Mononuclear cell (primary cell): ENCODE data around the gene EPHA8. TPM values are rescaled to one million over a fixed set of nuclear protein-coding genes. Genes with fewer than 3 reads are reported as not detected.

Source experiments
- H3K27me3 ChIP-seq: 2 replicates; pipeline ENCODE4 v1.6.0; 2011; ENCODE audit warnings: low read length, control low read depth; ENCODE audit not compliant: insufficient read depth
- H3K4me1 ChIP-seq: 2 replicates; pipeline ENCODE4 v1.5.1; 2011; ENCODE audit warnings: mild to moderate bottlenecking, low read length, control low read depth; ENCODE audit not compliant: insufficient read depth
- H3K4me3 ChIP-seq: 2 replicates; pipeline ENCODE4 v1.5.1; 2011; ENCODE audit warnings: mild to moderate bottlenecking, low read length, moderate library complexity
- H3K9me3 ChIP-seq: 2 replicates; pipeline ENCODE4 v1.5.1; 2011; ENCODE audit warnings: low read depth, mild to moderate bottlenecking, control low read depth, low read length
- total RNA-seq: library from RNA; depleted of rRNA; stranded (reverse); fragments of >200 nt; gene quantifications from one replicate; pipeline ENCODE4 v1.2.3, GENCODE V29; 2012

EPHA8 gene
- total RNA-seq, 1 donor, result not detected

GRCh38 chr1:22587247-22587646 lies 24.0 kb downstream of the EPHA8 start:
- Histone ChIP-seq H3K4me3 (no peak overlapping the region), H3K9me3 (no peaks in the 10 kb centered on the region), H3K27me3 (no peaks in the 10 kb centered on the region), H3K4me1 (no peaks in the 10 kb centered on the region)

GRCh38 chr1:22588899-22589422 lies 25.7 kb downstream of the EPHA8 start:
- H3K9me3 ChIP-seq, result no peaks in the 10 kb centered on the region
- no peaks in the 10 kb centered on the region for H3K27me3 ChIP-seq
- no peaks in the 10 kb centered on the region for H3K4me1 ChIP-seq
- no peak overlapping the region for H3K4me3 ChIP-seq

GRCh38 chr1:22591576-22591975 lies 28.3 kb downstream of the EPHA8 start:
- Histone ChIP-seq H3K9me3 (no peaks in the 10 kb centered on the region), H3K4me3 (no peak overlapping the region), H3K27me3 (no peaks in the 10 kb centered on the region), H3K4me1 (no peaks in the 10 kb centered on the region)

DNA sequence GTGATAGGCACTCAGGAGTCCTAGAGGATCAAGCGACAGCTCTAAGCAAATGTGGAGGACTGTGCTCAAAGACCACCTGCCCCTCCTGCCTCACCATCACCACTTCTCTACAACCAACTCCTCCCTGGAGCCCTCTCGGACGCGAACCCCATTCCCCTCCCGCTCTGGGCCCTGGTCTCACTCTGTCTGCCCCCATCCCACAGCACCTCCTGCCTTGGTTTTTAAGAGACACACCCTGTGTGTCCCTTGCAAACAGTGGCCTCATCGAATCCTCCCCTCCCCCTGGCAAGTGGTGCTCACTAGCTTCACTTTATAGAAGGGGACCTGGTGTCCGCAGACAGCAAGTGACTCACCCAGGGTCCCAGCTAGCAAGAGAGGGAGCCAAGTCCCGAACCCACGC lies 28.8 kb downstream of the EPHA8 start:
- Histone ChIP-seq H3K27me3 (no peaks in the 10 kb centered on the region), H3K9me3 (no peaks in the 10 kb centered on the region), H3K4me3 (no peak overlapping the region), H3K4me1 (no peaks in the 10 kb centered on the region)

GRCh38 chr1:22592919-22593790 lies 29.9 kb downstream of the EPHA8 start:
- no peaks in the 10 kb centered on the region for H3K27me3 ChIP-seq
- no peak overlapping the region for H3K4me3 ChIP-seq
- H3K9me3 ChIP-seq, result no peaks in the 10 kb centered on the region

GRCh38 chr1:22594396-22594795 lies 31.1 kb downstream of the EPHA8 start:
- Histone ChIP-seq H3K9me3 (no peaks in the 10 kb centered on the region), H3K27me3 (no peaks in the 10 kb centered on the region), H3K4me1 (no peaks in the 10 kb centered on the region), H3K4me3 (no peak overlapping the region)

More at GRCh38 chr1:22592919-22593790, 29.9 kb downstream of the EPHA8 start:
- no peaks in the 10 kb centered on the region for H3K4me1 ChIP-seq

GRCh38 chr1:22595108-22595507 lies 31.8 kb downstream of the EPHA8 start:
- H3K9me3 ChIP-seq, result no peaks in the 10 kb centered on the region
- no peak overlapping the region for H3K4me3 ChIP-seq
- no peaks in the 10 kb centered on the region for H3K27me3 ChIP-seq
- no peaks in the 10 kb centered on the region for H3K4me1 ChIP-seq

DNA sequence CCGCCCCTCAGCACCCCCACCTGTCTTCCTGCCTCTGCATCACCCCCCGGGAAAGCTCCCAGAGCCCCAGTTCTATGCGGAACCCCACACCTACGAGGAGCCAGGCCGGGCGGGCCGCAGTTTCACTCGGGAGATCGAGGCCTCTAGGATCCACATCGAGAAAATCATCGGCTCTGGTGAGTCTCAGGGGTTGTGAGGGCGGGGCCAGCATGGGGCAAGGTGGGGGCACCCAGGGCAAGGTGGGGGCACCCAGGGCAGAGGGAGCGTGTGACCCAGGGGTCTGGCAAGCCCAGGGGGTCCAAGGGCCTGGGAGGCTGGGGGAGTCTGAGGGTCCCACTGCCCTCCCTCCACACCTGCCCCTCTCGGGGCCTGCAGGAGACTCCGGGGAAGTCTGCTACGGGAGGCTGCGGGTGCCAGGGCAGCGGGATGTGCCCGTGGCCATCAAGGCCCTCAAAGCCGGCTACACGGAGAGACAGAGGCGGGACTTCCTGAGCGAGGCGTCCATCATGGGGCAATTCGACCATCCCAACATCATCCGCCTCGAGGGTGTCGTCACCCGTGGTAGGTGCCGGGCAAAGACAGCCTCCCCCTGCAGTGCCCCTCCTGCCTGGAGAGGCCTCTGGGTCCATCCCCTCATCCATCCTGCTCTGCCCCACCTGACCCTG lies 34.1 kb downstream of the EPHA8 start:
- Histone ChIP-seq H3K4me3 (no peak overlapping the region), H3K27me3 (no peaks in the 10 kb centered on the region), H3K4me1 (no peaks in the 10 kb centered on the region), H3K9me3 (no peaks in the 10 kb centered on the region)

DNA sequence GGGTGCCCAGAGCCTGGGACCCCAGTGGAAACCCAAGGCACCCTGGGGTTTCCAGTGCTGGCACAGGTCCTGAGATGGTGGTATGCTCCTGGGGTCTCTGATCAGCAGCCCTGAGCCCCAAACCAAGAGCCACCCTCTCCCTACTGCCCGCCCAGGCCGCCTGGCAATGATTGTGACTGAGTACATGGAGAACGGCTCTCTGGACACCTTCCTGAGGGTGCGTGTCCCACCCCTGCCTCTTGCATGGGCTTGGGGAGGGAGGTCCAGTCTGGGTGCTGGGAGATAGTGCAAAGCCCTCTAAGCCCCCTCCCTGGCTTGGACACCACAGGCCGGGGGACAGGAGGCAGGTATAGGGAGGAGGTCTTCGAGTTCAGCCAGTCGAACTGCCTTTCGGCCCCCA lies 34.7 kb downstream of the EPHA8 start:
- Histone ChIP-seq H3K4me1 (no peaks in the 10 kb centered on the region), H3K4me3 (no peak overlapping the region), H3K27me3 (no peaks in the 10 kb centered on the region), H3K9me3 (no peaks in the 10 kb centered on the region)

DNA sequence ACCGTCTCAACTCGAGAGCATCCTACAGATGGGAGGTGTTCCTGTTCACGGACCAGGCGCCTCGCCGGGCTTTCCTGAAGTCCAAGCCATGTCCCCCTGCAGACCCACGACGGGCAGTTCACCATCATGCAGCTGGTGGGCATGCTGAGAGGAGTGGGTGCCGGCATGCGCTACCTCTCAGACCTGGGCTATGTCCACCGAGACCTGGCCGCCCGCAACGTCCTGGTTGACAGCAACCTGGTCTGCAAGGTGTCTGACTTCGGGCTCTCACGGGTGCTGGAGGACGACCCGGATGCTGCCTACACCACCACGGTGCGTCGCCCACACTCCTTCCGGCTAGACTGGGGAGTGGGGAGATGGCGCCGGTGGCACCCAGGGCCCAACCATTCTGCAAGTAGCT lies 35.4 kb downstream of the EPHA8 start:
- no peaks in the 10 kb centered on the region for H3K4me1 ChIP-seq
- no peak overlapping the region for H3K4me3 ChIP-seq
- H3K9me3 ChIP-seq, result no peaks in the 10 kb centered on the region
- H3K27me3 ChIP-seq, result no peaks in the 10 kb centered on the region

GRCh38 chr1:22600071-22600816 lies 37.0 kb downstream of the EPHA8 start:
- H3K4me1 ChIP-seq, result no peaks in the 10 kb centered on the region
- no peak overlapping the region for H3K4me3 ChIP-seq
- no peaks in the 10 kb centered on the region for H3K9me3 ChIP-seq
- no peaks in the 10 kb centered on the region for H3K27me3 ChIP-seq

DNA sequence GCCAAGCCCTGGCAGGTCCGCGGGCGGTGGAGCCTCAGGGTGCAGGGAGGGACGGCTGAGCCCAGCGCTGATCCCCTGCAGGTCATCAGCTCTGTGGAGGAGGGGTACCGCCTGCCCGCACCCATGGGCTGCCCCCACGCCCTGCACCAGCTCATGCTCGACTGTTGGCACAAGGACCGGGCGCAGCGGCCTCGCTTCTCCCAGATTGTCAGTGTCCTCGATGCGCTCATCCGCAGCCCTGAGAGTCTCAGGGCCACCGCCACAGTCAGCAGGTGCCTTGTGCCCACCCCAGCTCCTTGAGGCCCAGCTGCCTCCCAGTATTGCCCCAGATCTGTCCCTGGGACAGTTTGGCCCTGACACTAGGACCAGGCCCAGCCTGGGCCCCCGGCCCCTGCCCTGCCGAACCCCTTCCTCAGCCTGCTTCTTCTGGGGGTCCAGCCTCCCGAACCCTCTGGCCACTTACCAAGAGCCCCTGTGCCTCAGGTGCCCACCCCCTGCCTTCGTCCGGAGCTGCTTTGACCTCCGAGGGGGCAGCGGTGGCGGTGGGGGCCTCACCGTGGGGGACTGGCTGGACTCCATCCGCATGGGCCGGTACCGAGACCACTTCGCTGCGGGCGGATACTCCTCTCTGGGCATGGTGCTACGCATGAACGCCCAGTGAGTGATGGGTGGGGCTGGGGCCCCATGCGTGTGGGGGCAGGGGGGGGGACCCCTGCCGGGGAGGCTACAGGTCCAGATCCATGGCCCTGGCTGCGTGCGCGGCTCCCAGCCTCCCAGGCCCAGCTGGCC lies 37.7 kb downstream of the EPHA8 start:
- Histone ChIP-seq H3K4me1 (no peaks in the 10 kb centered on the region), H3K27me3 (no peaks in the 10 kb centered on the region), H3K4me3 (no peak overlapping the region), H3K9me3 (no peaks in the 10 kb centered on the region)

DNA sequence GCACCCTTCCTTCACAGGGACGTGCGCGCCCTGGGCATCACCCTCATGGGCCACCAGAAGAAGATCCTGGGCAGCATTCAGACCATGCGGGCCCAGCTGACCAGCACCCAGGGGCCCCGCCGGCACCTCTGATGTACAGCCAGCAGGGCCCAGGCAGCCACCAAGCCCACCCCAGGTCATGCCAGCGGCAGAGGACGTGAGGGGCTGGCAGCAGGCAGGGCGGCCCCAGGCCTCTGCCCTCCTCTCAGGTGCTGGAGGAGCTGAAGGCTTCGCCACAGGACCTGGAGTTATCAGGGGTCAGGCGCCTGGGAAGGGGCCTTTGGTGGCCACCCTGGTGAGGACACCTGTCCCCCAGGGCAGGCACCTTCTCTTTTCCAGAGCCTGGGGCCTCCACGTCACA lies 38.3 kb downstream of the EPHA8 start:
- no peaks in the 10 kb centered on the region for H3K9me3 ChIP-seq
- H3K4me3 ChIP-seq, result no peak overlapping the region
- H3K4me1 ChIP-seq, result no peaks in the 10 kb centered on the region
- peaks cover 2% of the 10 kb centered on the region for H3K27me3 ChIP-seq

GRCh38 chr1:22602060-22602740 lies 38.9 kb downstream of the EPHA8 start:
- Histone ChIP-seq H3K4me1 (no peaks in the 10 kb centered on the region), H3K27me3 (peaks cover 2% of the 10 kb centered on the region), H3K9me3 (no peaks in the 10 kb centered on the region), H3K4me3 (no peak overlapping the region)
